ENCODE measurements around the gene FBXO22.

FBXO22 gene

DNA sequence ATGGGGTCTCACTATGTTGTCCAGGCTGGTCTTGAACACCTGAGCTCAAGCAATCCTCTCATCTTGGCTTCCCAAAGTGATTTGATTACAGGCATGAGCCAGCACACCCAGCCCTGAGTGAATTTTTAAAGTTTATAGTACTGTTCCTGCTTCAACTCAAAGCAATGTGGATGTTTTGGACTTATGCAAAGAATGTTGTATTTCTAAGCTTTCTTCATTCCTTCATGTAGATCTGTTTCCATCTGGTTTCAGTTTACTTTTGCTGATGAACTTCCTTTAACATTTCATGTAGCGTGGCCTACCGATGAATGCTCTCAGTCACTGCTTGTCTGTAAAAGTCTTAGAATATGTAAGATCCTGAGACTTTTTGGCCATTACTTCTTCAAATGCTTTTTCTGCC is 85.4 kb downstream of the FBXO22 start:
- Histone ChIP-seq H3K27ac (no peak overlapping the region), H3K4me3 (ENCODE audit: low read depth, low read length) (no peak overlapping the region), H3K36me3 (replicated peaks) (no peaks in the 10 kb centered on the region), H3K27me3 (replicated peaks) (no peaks in the 10 kb centered on the region)
- TF ChIP-seq, protein P1, sequence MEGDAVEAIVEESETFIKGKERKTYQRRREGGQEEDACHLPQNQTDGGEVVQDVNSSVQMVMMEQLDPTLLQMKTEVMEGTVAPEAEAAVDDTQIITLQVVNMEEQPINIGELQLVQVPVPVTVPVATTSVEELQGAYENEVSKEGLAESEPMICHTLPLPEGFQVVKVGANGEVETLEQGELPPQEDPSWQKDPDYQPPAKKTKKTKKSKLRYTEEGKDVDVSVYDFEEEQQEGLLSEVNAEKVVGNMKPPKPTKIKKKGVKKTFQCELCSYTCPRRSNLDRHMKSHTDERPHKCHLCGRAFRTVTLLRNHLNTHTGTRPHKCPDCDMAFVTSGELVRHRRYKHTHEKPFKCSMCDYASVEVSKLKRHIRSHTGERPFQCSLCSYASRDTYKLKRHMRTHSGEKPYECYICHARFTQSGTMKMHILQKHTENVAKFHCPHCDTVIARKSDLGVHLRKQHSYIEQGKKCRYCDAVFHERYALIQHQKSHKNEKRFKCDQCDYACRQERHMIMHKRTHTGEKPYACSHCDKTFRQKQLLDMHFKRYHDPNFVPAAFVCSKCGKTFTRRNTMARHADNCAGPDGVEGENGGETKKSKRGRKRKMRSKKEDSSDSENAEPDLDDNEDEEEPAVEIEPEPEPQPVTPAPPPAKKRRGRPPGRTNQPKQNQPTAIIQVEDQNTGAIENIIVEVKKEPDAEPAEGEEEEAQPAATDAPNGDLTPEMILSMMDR (IDR thresholded peaks at IDR 0.05; ENCODE audit: low read depth, low read length, missing control alignments), result no peak
- DNase-seq, result no peak
- in situ Hi-C loops (cut with HindIII; ENCODE audit: low pct_ligation_motif_present, low sequenced_read_pairs), result no loop called here

DNA sequence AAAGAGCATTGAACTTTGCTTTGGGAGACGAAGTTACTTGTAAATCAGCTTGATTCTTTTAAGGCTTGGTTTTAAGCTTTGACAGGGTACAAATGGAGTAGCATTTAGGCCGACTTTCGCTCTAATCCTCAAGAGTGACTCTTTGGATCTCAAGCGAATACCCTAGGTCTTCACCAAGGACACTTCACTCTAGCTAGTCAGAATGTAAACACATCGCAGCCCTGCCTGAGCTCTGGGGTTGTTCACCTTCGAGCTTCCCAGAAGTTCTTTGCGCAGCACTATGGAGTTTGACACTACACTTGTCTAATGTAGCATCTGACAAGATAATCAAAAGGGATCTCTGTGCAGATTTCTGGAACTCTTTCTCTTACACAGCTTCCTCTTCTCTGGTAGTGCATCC is 86.2 kb downstream of the FBXO22 start:
- H3K27ac ChIP-seq, result no peak overlapping the region
- in situ Hi-C loops (cut with HindIII; ENCODE audit: low pct_ligation_motif_present, low sequenced_read_pairs), result no loop called here
- TF ChIP-seq, protein P1 (IDR thresholded peaks at IDR 0.05; ENCODE audit: low read depth, low read length, missing control alignments), result no peak
- DNase-seq, result no peak
- H3K4me3 ChIP-seq (ENCODE audit: low read depth, low read length), result no peak overlapping the region
- no peaks in the 10 kb centered on the region for H3K27me3 ChIP-seq (replicated peaks)
- H3K36me3 ChIP-seq (replicated peaks), result no peaks in the 10 kb centered on the region

Measured in brain microvascular endothelial cell (primary cell).